HG02678 (cell line): ENCODE data around the gene MTRF1.
"Not testable (repeated sequence)": the region's sequence is repeated elsewhere in the genome, so short reads cannot be mapped to it uniquely, and the experiment has no call there.

ENCODE experiments used
- ATAC-seq: cut with Tn5 transposase; IDR thresholded peaks from one replicate; pipeline ENCODE4 v1.9.1; 2021; ENCODE audit warnings: mild to moderate bottlenecking, moderate library complexity; ENCODE audit not compliant: unreplicated experiment

The MTRF1 gene

DNA sequence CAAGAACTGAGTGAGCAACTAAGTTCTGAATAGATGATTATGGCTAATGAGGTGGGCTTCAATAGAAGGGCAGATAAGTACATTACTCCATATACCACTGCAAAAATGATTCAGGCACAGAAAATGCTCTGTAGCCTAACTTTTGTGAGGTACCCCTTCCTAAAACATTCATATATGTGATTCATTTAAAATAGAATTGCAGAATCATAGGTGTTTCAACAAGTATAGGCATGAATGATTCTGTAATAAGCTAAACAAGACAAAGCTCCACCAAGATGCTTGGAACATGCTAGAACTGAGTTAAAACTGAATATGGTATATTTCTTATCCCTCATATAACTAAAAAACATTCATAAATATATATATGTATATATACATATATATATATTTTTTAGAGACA lies 81.1 kb downstream of the MTRF1 start:
- no peak for ATAC-seq

DNA sequence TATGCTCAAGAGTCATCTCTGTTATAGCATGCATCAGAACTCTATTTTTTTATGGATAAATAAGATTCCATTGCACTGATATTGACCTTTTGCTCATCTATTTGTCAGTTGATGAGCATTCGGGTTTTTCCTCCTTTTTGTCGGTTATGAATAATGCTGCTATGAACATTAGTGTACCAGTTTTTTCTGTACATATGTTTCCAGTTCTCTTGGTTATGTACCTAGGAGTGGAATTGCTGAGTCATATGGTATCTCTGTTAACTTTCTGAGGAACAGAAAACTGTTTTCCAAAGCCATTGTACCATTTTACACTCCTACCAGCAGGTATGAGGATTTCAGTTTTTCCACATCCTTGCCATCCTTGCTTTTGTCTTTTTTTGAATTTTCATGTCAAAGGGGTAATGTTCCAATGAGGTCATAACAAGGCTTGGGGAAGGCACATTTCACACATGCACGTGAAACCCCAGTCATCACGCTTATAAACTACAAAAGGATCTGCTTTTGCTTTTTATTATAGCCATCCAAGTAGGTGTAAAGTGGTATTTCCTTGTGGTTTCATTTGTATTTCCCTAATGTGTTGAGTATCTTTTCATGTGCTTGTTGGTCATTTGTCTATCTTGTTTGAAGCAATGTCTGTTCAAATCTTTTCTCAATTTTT lies 83.7 kb downstream of the MTRF1 start:
- ATAC-seq = no peak

DNA sequence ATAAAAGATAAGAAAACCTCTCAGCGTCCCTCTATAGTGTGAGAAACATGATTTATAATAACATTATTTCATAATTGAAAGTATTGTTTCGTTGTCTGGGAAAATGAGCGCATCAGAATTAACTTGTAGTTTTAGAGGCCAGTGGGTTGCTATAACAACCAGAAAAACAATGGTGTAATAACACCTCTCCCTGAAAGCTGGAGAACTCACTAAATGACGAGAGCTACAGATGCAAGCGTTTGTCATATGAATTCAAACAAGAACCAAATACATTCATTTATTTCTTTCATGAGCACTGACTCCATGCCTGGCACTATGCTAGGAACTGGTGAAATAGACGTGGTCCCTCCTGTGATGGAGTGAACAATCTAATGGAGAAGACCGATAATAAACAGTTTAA lies 85.3 kb downstream of the MTRF1 start:
- no peak for ATAC-seq

DNA sequence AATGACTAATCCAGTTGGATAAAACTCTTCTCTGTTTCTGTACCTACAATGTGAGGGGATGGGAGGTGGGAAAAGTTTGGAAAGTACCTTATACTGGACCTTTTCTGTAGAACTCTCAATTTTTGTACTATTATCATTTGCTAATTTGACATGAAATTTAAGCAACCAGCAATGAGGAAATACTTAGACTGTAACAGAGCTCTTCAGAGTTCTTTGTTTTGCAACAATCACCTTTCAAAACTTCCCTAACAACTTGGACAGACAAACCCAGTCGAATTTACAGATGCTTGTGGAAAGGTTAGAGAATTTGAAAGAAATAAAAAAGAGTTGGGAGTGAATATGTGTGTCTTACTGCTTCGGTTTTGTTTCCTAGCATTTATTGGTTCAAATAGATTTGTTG lies 85.8 kb downstream of the MTRF1 start:
- no peak for ATAC-seq

DNA sequence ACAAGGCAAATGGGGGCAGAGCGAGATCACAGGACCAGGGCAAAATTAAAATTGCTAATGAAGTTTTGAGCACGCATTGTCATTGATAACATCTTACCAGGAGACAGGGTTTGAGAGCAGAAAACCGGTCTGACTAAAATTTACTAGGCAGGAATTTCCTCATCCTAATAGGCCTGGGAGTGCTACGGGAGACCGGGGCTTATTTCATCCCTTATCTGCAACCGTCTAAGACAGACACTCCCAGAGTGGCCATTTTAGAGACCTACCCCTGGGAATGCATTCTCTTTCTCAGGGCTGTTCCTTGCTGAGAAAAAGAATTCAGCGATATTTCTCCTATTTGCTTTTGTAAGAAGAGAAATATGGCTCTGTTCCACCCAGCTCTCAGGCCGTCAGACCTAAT lies 87.8 kb downstream of the MTRF1 start:
- not testable (repeated sequence) for ATAC-seq
